ENCODE results near the gene TWIST2.

- TF ChIP-seq CTCF (IDR thresholded peaks at IDR 0.05) (no peak), POLR2A (IDR thresholded peaks at IDR 0.05) (no peak), POLR2AphosphoS5 (IDR thresholded peaks at IDR 0.05) (no peak)
Observed at GRCh38 chr2:238950551-238950950, 102.7 kb downstream of the TWIST2 start.

Measured in stomach (tissue), 4 donors.